Keratinocyte (primary cell): ENCODE data around the gene TRPV4. TPM values are rescaled to one million over a fixed set of nuclear protein-coding genes. Genes with fewer than 3 reads are reported as not detected.

ENCODE experiments used
- DNase-seq: peaks from one replicate; pipeline ENCODE4 v3.0.0-alpha.2; 2011; ENCODE audit warnings: low read depth, missing footprints, low spot score
- FAIRE-seq: peaks from 2 replicates; lab custom pipeline; 2011; peaks lifted over from hg19 to GRCh38; lab: Jason Lieb, UNC
- H2AFZ ChIP-seq: 2 replicates; pipeline ENCODE4 v1.6.0; 2012; ENCODE audit warnings: low read length, control low read depth, inconsistent platforms; ENCODE audit not compliant: control insufficient read depth
- H3K27ac ChIP-seq: 2 replicates; pipeline ENCODE4 v1.5.1; 2011; ENCODE audit warnings: low read length; ENCODE audit not compliant: control insufficient read depth, insufficient read depth
- H3K27me3 ChIP-seq: 3 replicates; pipeline ENCODE4 v1.6.0; 2011; ENCODE audit warnings: low read length; ENCODE audit not compliant: control insufficient read depth, insufficient read depth; ENCODE audit errors: extremely low read depth
- H3K36me3 ChIP-seq, 2 experiments: 2 replicates in 1 of 2; 3 replicates in 1 of 2; pipeline ENCODE4 v1.5.1; 2011; ENCODE audit warnings: low read length in 2 of 2, mild to moderate bottlenecking in 1 of 2; ENCODE audit not compliant: control insufficient read depth in 2 of 2, insufficient read depth in 2 of 2; ENCODE audit errors: extremely low read depth in 1 of 2
- H3K4me1 ChIP-seq: 3 replicates; pipeline ENCODE4 v1.5.1; 2011; ENCODE audit warnings: low read length; ENCODE audit not compliant: control insufficient read depth, insufficient read depth; ENCODE audit errors: extremely low read depth
- H3K4me2 ChIP-seq: 3 replicates; pipeline ENCODE4 v1.6.0; 2011; ENCODE audit warnings: low read depth, low read length; ENCODE audit not compliant: control insufficient read depth, insufficient read depth; ENCODE audit errors: extremely low read depth
- H3K4me3 ChIP-seq, 3 experiments: fragments of 200-600 bp in 1 of 3; sonication (generic) in 1 of 3; 2 replicates in 2 of 3; 3 replicates in 1 of 3; pipeline ENCODE4 v1.5.1; 2011 to 2016; ENCODE audit warnings: low read length in 3 of 3, mild to moderate bottlenecking in 3 of 3, control low read depth in 2 of 3, inconsistent platforms in 1 of 3, low read depth in 1 of 3, mixed read lengths in 1 of 3, mixed run types in 1 of 3, moderate library complexity in 1 of 3; ENCODE audit not compliant: control insufficient read depth in 2 of 3, insufficient read depth in 2 of 3; ENCODE audit errors: extremely low read depth in 1 of 3
- H3K79me2 ChIP-seq: 2 replicates; pipeline ENCODE4 v1.6.0; 2012; ENCODE audit warnings: low read length; ENCODE audit not compliant: control insufficient read depth, insufficient read depth
- H3K9ac ChIP-seq: 3 replicates; pipeline ENCODE4 v1.6.0; 2011; ENCODE audit warnings: low read length; ENCODE audit not compliant: control insufficient read depth, insufficient read depth; ENCODE audit errors: extremely low read depth
- H3K9me1 ChIP-seq: 3 replicates; pipeline ENCODE4 v1.6.0; 2011; ENCODE audit warnings: low read length; ENCODE audit not compliant: control insufficient read depth, insufficient read depth; ENCODE audit errors: extremely low read depth
- H3K9me3 ChIP-seq: 2 replicates; pipeline ENCODE4 v1.5.1; 2012; ENCODE audit warnings: low read depth, low read length; ENCODE audit not compliant: control insufficient read depth
- H4K20me1 ChIP-seq: 3 replicates; pipeline ENCODE4 v1.6.0; 2011; ENCODE audit warnings: low read length; ENCODE audit not compliant: control insufficient read depth, insufficient read depth; ENCODE audit errors: extremely low read depth
- EZH2 ChIP-seq: IDR thresholded peaks from one replicate; pipeline ENCODE4 v1.6.1; 2012; ENCODE audit warnings: inconsistent platforms, mild to moderate bottlenecking, low read length, moderate library complexity
- dilution Hi-C: fragments of 300-500 bp; cut with MboI; formaldehyde crosslinking; loops from one replicate; pipeline ENCODE4 v1.7.0; 2020; ENCODE audit warnings: low sequenced_read_pairs; ENCODE audit not compliant: extremely low pct_ligation_motif_present
- polyA plus RNA-seq, 5 experiments: library from polyadenylated mRNA; depleted of rRNA in 3 of 5; stranded (reverse) in 3 of 5; stranded (forward) in 1 of 5; unstranded in 1 of 5; fragments of >200 nt; gene quantifications; 1 replicate in 1 of 5; 2 replicates in 3 of 5; 3 replicates in 1 of 5; pipeline versions ENCODE4 v1.2.1 to v1.2.3, GENCODE V29; 2011 to 2012; ENCODE audit warnings: missing spikeins in 2 of 5, low read depth in 1 of 5, low replicate concordance in 1 of 5
- TF ChIP-seq, protein P1 (sequence below), 3 experiments: IDR thresholded peaks in 1 of 3; conservative IDR thresholded peaks in 1 of 3; optimal IDR thresholded peaks in 1 of 3; 2 replicates in 2 of 3; 3 replicates in 1 of 3; pipeline versions ENCODE3 to v1.5.1; 2011; ENCODE audit warnings: low read length in 3 of 3, mild to moderate bottlenecking in 3 of 3, moderate library complexity in 2 of 3, control low read depth in 1 of 3, inconsistent platforms in 1 of 3; ENCODE audit not compliant: insufficient read depth in 2 of 3; ENCODE audit errors: extremely low read depth in 1 of 3

The TRPV4 gene
- polyA plus RNA-seq, 1 donor (not counting 4 experiments of a cell fraction or from before 2014, with no cell fraction given): 0.46 TPM

DNA sequence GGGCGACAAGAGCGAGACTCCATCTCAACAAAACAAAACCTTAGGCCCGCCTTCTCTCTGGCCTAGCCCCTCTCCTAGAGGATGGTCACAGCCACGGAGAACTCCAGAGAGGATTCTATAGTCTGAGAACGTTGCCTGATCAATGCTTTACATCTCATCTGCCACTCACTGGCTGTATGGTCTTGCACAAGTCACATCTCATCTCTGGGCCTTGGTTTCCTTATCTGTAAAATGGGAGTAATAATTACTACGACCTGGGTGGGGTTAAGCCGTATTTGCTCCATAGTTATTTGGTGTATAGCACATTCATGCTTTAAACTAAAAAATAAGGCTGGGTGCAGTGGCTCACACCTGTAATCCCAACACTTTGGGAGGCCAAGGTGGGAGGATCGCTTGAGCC lies 8.5 kb downstream of the TRPV4 start:
- H3K27ac ChIP-seq: no peak overlapping the region
- no peaks in the 10 kb centered on the region for H3K9me3 ChIP-seq
- H2AFZ ChIP-seq: no peak overlapping the region
- no peak for TF ChIP-seq EZH2
- TF ChIP-seq, protein P1, sequence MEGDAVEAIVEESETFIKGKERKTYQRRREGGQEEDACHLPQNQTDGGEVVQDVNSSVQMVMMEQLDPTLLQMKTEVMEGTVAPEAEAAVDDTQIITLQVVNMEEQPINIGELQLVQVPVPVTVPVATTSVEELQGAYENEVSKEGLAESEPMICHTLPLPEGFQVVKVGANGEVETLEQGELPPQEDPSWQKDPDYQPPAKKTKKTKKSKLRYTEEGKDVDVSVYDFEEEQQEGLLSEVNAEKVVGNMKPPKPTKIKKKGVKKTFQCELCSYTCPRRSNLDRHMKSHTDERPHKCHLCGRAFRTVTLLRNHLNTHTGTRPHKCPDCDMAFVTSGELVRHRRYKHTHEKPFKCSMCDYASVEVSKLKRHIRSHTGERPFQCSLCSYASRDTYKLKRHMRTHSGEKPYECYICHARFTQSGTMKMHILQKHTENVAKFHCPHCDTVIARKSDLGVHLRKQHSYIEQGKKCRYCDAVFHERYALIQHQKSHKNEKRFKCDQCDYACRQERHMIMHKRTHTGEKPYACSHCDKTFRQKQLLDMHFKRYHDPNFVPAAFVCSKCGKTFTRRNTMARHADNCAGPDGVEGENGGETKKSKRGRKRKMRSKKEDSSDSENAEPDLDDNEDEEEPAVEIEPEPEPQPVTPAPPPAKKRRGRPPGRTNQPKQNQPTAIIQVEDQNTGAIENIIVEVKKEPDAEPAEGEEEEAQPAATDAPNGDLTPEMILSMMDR (optimal IDR thresholded peaks at IDR 0.05 in 1 of 3, IDR thresholded peaks at IDR 0.05 in 1 of 3, conservative IDR thresholded peaks at IDR 0.05 in 1 of 3; ENCODE audit: extremely low read depth in 1 of 3, insufficient read depth in 2 of 3, low read length in 3 of 3): no peak
- H3K9me1 ChIP-seq: no peaks in the 10 kb centered on the region
- FAIRE-seq: no peak
- dilution Hi-C loops: no loop called here
- no peaks in the 10 kb centered on the region for H3K27me3 ChIP-seq
- peaks cover 11% of the 10 kb centered on the region for H3K4me1 ChIP-seq
- no peaks in the 10 kb centered on the region for H3K36me3 ChIP-seq
- no peaks in the 10 kb centered on the region for H3K79me2 ChIP-seq
- no peak overlapping the region for H3K4me2 ChIP-seq
- H3K9ac ChIP-seq: no peak overlapping the region
- H3K4me3 ChIP-seq: no peak overlapping the region
- no peaks in the 10 kb centered on the region for H4K20me1 ChIP-seq
- no peak for DNase-seq

DNA sequence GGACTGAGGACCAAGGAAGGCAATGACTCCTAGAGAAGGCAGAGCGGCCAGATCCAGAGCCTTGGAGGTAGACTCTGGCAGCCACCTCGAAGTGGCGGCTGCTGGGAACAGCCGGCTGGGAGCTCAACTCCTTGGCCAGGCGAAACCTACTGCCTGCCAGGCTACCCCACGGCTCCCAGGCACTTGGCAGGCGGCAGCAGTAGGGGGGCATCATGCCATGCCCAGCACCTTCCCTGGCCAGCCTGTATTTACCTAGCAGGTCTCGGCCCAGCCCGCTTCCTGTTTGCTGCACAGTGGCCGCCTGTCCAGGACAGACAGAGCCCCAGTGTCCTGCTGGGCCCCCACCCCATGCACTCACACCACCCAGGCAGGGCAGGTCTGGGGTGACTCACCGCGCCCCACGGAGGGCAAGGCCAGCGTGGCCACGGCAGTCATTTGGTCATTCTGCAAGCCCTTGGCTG lies 10.2 kb downstream of the TRPV4 start:
- Histone ChIP-seq H4K20me1 (no peaks in the 10 kb centered on the region), H3K79me2 (no peaks in the 10 kb centered on the region), H3K9me1 (no peaks in the 10 kb centered on the region), H3K27me3 (no peaks in the 10 kb centered on the region), H3K4me3 (no peak overlapping the region), H3K9ac (no peak overlapping the region), H2AFZ (no peak overlapping the region), H3K4me1 (peaks cover 24% of the 10 kb centered on the region), H3K36me3 (no peaks in the 10 kb centered on the region), H3K4me2 (no peak overlapping the region), H3K9me3 (no peaks in the 10 kb centered on the region), H3K27ac (no peak overlapping the region)
- dilution Hi-C loops: no loop called here
- DNase-seq (no peak), FAIRE-seq (no peak)
- no peak for TF ChIP-seq EZH2
- TF ChIP-seq, protein P1 (optimal IDR thresholded peaks at IDR 0.05 in 1 of 3, IDR thresholded peaks at IDR 0.05 in 1 of 3, conservative IDR thresholded peaks at IDR 0.05 in 1 of 3; ENCODE audit: extremely low read depth in 1 of 3, insufficient read depth in 2 of 3, low read length in 3 of 3): no peak
